ENCODE results near the gene RNF169. TPM values are rescaled to one million over a fixed set of nuclear protein-coding genes. Genes with fewer than 3 reads are reported as not detected.

The RNF169 gene
- total RNA-seq, 1 experiment from 2014 or later: 13.0 TPM

- H3T11ph ChIP-seq (ENCODE audit: low read length): no peak overlapping the region
- no peak overlapping the region for H2AK5ac ChIP-seq (ENCODE audit: insufficient read length, low read length)
- no peak overlapping the region for H3K4me2 ChIP-seq (ENCODE audit: insufficient read depth, insufficient read length, low read length)
- no peaks in the 10 kb centered on the region for H3K9me3 ChIP-seq (ENCODE audit: control insufficient read depth, low read depth, low read length)
- no peaks in the 10 kb centered on the region for H3K4me1 ChIP-seq (ENCODE audit: insufficient read depth, low read length)
- H3K36me3 Mint-ChIP-seq (ENCODE audit: insufficient read depth in 1 of 3, low read depth in 3 of 3): no peaks in the 10 kb centered on the region; a peak in 2 of 7 replicates
- no peak overlapping the region for H2BK12ac ChIP-seq (ENCODE audit: insufficient read length, low read depth, low read length)
- no peak overlapping the region for H2BK20ac ChIP-seq (ENCODE audit: low read depth, low read length, poor library complexity, severe bottlenecking)
- H3K23ac ChIP-seq (ENCODE audit: insufficient read length, low read depth, low read length): no peak overlapping the region
- no peak for TF ChIP-seq CTCF (conservative IDR thresholded peaks at IDR 0.05)
- H2AFZ ChIP-seq (ENCODE audit: low read length): no peak overlapping the region
- no peak overlapping the region for H3K18ac ChIP-seq (ENCODE audit: insufficient read length, low read depth, low read length)
- H3K14ac ChIP-seq (ENCODE audit: insufficient read depth, low read length): no peak overlapping the region
- H3K27me3 Mint-ChIP-seq (ENCODE audit: low read depth): no peaks in the 10 kb centered on the region
- WGBS (ENCODE audit: extremely low coverage, insufficient read length, low lambda C conversion rate): no CpG with 5 or more reads among the region's 2 CpGs
- no peak for DNase-seq
- H4K8ac ChIP-seq (replicated peaks; ENCODE audit: insufficient read length, low read depth, low read length): no peak overlapping the region
- H3K27ac Mint-ChIP-seq: no peak overlapping the region
- no peak overlapping the region for H2BK5ac ChIP-seq (ENCODE audit: insufficient read length, low read length)
- no peak overlapping the region for H4K91ac ChIP-seq (ENCODE audit: insufficient read length, low read depth, low read length)
- no peak overlapping the region for H3K4me3 Mint-ChIP-seq
- no peak overlapping the region for H3K27ac ChIP-seq (ENCODE audit: insufficient read length, low read depth, low read length)
- no peak overlapping the region for H2BK15ac ChIP-seq (ENCODE audit: low read depth, low read length)
- H4K5ac ChIP-seq (ENCODE audit: insufficient read length, low read depth, low read length): no peak overlapping the region
- H3K9me3 Mint-ChIP-seq: no peaks in the 10 kb centered on the region
- no peaks in the 10 kb centered on the region for H3K23me2 ChIP-seq (ENCODE audit: insufficient read length, low read depth, low read length, poor library complexity, severe bottlenecking)
- H3K27me3 ChIP-seq (ENCODE audit: insufficient read depth, low read length): no peaks in the 10 kb centered on the region
- H4K20me1 ChIP-seq (ENCODE audit: control insufficient read depth, insufficient read depth, insufficient read length): no peaks in the 10 kb centered on the region
- H3K4me1 Mint-ChIP-seq: no peaks in the 10 kb centered on the region
- no peak overlapping the region for H3K56ac ChIP-seq (ENCODE audit: insufficient read length, low read depth, low read length)
- no peaks in the 10 kb centered on the region for H3K79me2 ChIP-seq (ENCODE audit: insufficient read depth, low read length)
- no peak overlapping the region for H2BK120ac ChIP-seq (ENCODE audit: low read depth, low read length, poor library complexity, severe bottlenecking)
- H3K4ac ChIP-seq (ENCODE audit: low read depth, low read length): no peak overlapping the region
- no peak overlapping the region for H3K9ac ChIP-seq (ENCODE audit: extremely low read depth, insufficient read length, low read length)
- peaks cover 4% of the 10 kb centered on the region for H3K79me1 ChIP-seq (ENCODE audit: insufficient read depth, low read depth, low read length, poor library complexity, severe bottlenecking)
These were observed 20.5 kb downstream of the RNF169 start for GRCh38 chr11:74769055-74769707.

Measured in H9 (cell line).